ENCODE measurements around the gene BRINP1. TPM values are rescaled to one million over a fixed set of nuclear protein-coding genes. Genes with fewer than 3 reads are reported as not detected.

BRINP1 gene
- total RNA-seq, 3 donors from 2014 or later (not counting 1 experiment from before 2014, with no cell fraction given), result not detected

DNA sequence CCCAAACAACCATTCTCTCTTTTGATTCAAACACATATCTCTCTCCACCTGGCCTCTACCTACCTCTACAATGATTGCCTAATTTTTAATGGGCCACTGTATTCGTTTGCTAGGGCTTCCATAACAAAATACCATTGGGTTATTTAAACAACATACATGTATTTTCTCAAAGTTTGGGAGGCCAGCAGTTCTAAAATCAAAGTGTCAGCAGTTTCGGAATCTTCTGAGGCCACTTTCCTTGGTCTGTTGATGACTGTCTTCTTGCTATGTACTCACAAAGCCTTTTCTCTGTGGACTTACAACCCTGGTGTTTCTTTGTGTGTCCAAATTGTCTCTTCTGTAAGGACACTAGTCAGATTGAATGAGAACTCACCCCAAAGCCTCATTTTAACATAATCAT lies 214.7 kb downstream of the BRINP1 start:
- ATAC-seq (no peak), DNase-seq (no peak)
- intact Hi-C loops (cut with micrococcal nuclease), result no loop called here

GRCh38 chr9:119153402-119153801 lies 215.8 kb downstream of the BRINP1 start:
- Mint-ChIP-seq H3K4me1 (no peaks in the 10 kb centered on the region), H3K4me3 (no peak overlapping the region), H3K9me3 (peaks cover 0 to 10% of the 10 kb centered on the region in 2 donors), H3K36me3 (no peaks in the 10 kb centered on the region), H3K27me3 (ENCODE audit: low read depth in 2 of 2) (no peaks in the 10 kb centered on the region), H3K27ac (no peak overlapping the region)
- TF ChIP-seq CTCF (IDR thresholded peaks at IDR 0.05), result no peak
- Histone ChIP-seq H3K4me1 (ENCODE audit: control insufficient read depth, insufficient read depth, low read length) (no peaks in the 10 kb centered on the region), H3K36me3 (ENCODE audit: control insufficient read depth, insufficient read depth, low read length) (no peaks in the 10 kb centered on the region), H3K4me3 (ENCODE audit: low read length) (no peak overlapping the region), H3K9me3 (ENCODE audit: control insufficient read depth, insufficient read depth, low read length) (no peaks in the 10 kb centered on the region), H3K27me3 (ENCODE audit: control insufficient read depth, insufficient read depth, low read length) (no peaks in the 10 kb centered on the region), H3K27ac (ENCODE audit: low read length) (no peak overlapping the region)
- intact Hi-C loops (cut with micrococcal nuclease), result no loop called here
- no peak for ATAC-seq
- WGBS (ENCODE audit: insufficient coverage), result 100% methylated on average over 2 of the region's 2 CpGs
- DNase-seq, result no peak

More for the DNA sequence above, 214.7 kb downstream of the BRINP1 start:
- Histone ChIP-seq H3K4me3 (ENCODE audit: low read length) (no peak overlapping the region), H3K9me3 (ENCODE audit: control insufficient read depth, insufficient read depth, low read length) (no peaks in the 10 kb centered on the region), H3K36me3 (ENCODE audit: control insufficient read depth, insufficient read depth, low read length) (no peaks in the 10 kb centered on the region), H3K4me1 (ENCODE audit: control insufficient read depth, insufficient read depth, low read length) (no peaks in the 10 kb centered on the region), H3K27ac (ENCODE audit: low read length) (no peak overlapping the region), H3K27me3 (ENCODE audit: control insufficient read depth, insufficient read depth, low read length) (no peaks in the 10 kb centered on the region)
- no peaks in the 10 kb centered on the region for H3K27me3 Mint-ChIP-seq (ENCODE audit: low read depth in 2 of 2)
- WGBS (ENCODE audit: insufficient coverage), result 58% methylated on average over 2 of the region's 2 CpGs
- no peak for TF ChIP-seq CTCF (IDR thresholded peaks at IDR 0.05)
- H3K4me3 Mint-ChIP-seq, result no peak overlapping the region
- no peak overlapping the region for H3K27ac Mint-ChIP-seq
- peaks cover 0 to 10% of the 10 kb centered on the region in 2 donors for H3K9me3 Mint-ChIP-seq
- H3K36me3 Mint-ChIP-seq, result no peaks in the 10 kb centered on the region
- H3K4me1 Mint-ChIP-seq, result no peaks in the 10 kb centered on the region

GRCh38 chr9:119148855-119149254 lies 220.4 kb downstream of the BRINP1 start:
- WGBS (ENCODE audit: insufficient coverage), result 89% methylated on average over 3 of the region's 4 CpGs
- Histone ChIP-seq H3K9me3 (ENCODE audit: control insufficient read depth, insufficient read depth, low read length) (no peaks in the 10 kb centered on the region), H3K4me1 (ENCODE audit: control insufficient read depth, insufficient read depth, low read length) (no peaks in the 10 kb centered on the region), H3K36me3 (ENCODE audit: control insufficient read depth, insufficient read depth, low read length) (no peaks in the 10 kb centered on the region), H3K27ac (ENCODE audit: low read length) (no peak overlapping the region), H3K27me3 (ENCODE audit: control insufficient read depth, insufficient read depth, low read length) (no peaks in the 10 kb centered on the region), H3K4me3 (ENCODE audit: low read length) (no peak overlapping the region)
- Mint-ChIP-seq H3K4me1 (no peaks in the 10 kb centered on the region), H3K27me3 (ENCODE audit: low read depth in 2 of 2) (no peaks in the 10 kb centered on the region), H3K27ac (no peak overlapping the region), H3K4me3 (no peak overlapping the region), H3K9me3 (peaks cover 5 to 6% of the 10 kb centered on the region in 2 donors), H3K36me3 (no peaks in the 10 kb centered on the region)
- no peak for DNase-seq
- no peak for ATAC-seq
- no peak for TF ChIP-seq CTCF (IDR thresholded peaks at IDR 0.05)
- intact Hi-C loops (cut with micrococcal nuclease), result no loop called here

DNA sequence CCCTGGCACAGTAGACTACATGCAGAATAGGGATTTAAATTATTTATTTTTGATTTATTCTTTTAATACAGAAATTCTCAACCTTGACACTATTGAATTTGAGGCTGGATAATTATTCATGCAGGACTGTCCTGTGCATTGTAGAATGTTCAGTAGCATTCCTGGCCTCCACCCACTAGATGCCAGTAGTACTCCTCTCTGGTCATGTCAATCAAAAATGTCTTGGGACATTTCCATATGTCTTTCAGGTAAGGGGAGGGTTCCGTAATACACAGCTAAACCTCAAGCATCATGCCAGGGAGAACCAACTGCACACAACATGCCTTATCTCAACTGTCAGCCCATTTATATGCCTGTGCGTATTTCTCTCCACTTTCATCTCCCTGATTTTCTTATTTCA lies 231.8 kb downstream of the BRINP1 start:
- no peak overlapping the region for H3K4me3 Mint-ChIP-seq
- H3K4me1 ChIP-seq (ENCODE audit: control insufficient read depth, insufficient read depth, low read length), result no peaks in the 10 kb centered on the region
- no peaks in the 10 kb centered on the region for H3K9me3 ChIP-seq (ENCODE audit: control insufficient read depth, insufficient read depth, low read length)
- H3K9me3 Mint-ChIP-seq, result peaks cover 6 to 7% of the 10 kb centered on the region in 2 donors
- no peaks in the 10 kb centered on the region for H3K4me1 Mint-ChIP-seq
- no peaks in the 10 kb centered on the region for H3K36me3 Mint-ChIP-seq
- intact Hi-C loops (cut with micrococcal nuclease), result no loop called here
- no peak overlapping the region for H3K27ac ChIP-seq (ENCODE audit: low read length)
- H3K27me3 ChIP-seq (ENCODE audit: control insufficient read depth, insufficient read depth, low read length), result no peaks in the 10 kb centered on the region
- DNase-seq (no peak), ATAC-seq (no peak)
- no peak for TF ChIP-seq CTCF (IDR thresholded peaks at IDR 0.05)
- H3K27me3 Mint-ChIP-seq (ENCODE audit: low read depth in 2 of 2), result no peaks in the 10 kb centered on the region
- no peak overlapping the region for H3K27ac Mint-ChIP-seq
- H3K36me3 ChIP-seq (ENCODE audit: control insufficient read depth, insufficient read depth, low read length), result no peaks in the 10 kb centered on the region
- 89% methylated on average over 2 of the region's 2 CpGs for WGBS (ENCODE audit: insufficient coverage)
- no peak overlapping the region for H3K4me3 ChIP-seq (ENCODE audit: low read length)

Measured in natural killer cell (primary cell).